Fibroblast of peridontal ligament (primary cell): ENCODE results near the gene TPM3.
"Not testable (repeated sequence)": the region's sequence is repeated elsewhere in the genome, so short reads cannot be mapped to it uniquely, and the experiment has no call there.

Experiments used
- DNase-seq: peaks from one replicate; pipeline ENCODE4 v3.0.0-alpha.2; 2010; ENCODE audit errors: extremely low read depth

TPM3 gene

GRCh38 chr1:154191990-154192461 lies at the start of gene TPM3:
TSS of gene TPM3 (minus strand) at chr1:154192100. CDS start at chr1:154192018, 82 bp downstream.
- no peak for DNase-seq

GRCh38 chr1:154240294-154240833 lies 48.5 kb upstream of the TPM3 start:
- no peak for DNase-seq

GRCh38 chr1:154239491-154239890 lies 47.6 kb upstream of the TPM3 start:
- no peak for DNase-seq

GRCh38 chr1:154237880-154238506 lies 46.1 kb upstream of the TPM3 start:
- no peak for DNase-seq

DNA sequence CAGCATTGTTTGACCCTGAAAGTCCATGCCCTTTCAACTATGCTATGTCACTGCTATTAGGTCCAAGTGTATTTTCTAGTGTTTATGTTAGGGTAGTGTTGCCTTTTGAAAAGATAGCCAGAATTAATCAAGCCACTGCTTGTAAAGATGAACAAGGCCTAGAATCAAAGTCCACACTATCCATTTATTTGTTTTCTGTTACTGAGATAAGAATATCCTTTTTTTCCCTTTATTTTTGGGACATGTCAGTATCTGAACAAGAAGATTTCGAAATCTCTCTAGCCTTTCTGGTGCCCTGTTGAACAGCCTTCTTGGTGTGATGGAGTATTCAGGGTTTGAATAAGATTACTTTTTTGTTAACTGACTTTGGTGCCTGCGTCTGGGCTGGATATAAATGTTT lies 45.5 kb upstream of the TPM3 start:
- DNase-seq = no peak

DNA sequence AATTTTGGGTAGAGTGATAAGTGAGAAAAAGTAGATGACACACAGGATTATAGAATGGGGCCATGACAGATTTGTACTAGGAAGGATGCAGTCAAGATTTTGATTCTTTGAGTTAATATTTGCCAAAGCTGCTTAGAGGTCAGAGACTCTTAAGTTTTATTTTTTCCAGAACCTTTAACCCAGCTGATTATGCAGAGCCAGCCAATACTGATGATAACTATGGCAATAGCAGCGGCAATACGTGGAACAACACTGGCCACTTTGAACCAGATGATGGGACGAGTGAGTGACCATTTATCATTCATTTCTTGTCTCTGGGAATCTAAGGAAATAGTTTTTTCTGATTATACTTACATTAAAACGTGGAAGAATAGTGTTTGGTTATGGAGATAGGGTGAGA lies 45.0 kb upstream of the TPM3 start:
- no peak for DNase-seq

DNA sequence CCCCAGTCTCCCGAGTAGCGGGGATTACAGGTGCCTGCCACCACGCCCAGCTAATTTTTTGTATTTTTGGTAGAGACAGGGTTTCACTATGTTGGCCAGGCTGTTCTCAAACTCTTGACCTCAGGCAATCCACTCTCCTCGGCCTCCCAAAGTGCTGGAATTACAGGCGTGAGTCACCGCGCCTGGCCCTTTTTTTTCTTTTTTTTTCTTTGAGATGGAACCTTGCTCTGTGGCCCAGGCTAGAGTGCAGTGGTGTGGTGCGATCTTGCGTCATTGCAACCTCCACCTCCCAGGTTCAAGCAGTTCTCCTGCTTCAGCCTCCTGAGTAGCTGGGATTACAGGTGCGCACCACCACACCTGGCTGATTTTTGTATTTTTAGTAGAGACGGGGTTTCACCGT lies 41.2 kb upstream of the TPM3 start:
- not testable (repeated sequence) for DNase-seq

DNA sequence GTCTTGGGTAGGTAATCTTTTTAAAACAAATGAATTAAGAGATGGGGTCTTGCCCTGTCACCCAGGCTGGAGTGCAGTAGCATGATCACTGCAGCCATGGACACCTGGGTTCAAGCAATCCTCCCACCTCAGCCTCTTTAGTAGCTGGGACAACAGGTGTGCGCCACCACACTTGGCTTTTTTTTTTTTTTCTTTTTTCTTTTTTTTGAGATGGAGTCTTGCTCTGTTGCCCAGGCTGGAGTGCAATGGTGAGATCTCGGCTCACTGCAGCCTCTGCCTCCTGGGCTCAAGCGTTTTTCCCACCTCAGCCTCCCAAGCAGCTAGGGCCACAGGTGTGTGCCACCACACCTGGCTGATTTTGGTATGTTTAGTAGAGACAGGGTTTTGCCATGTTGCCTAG lies 39.2 kb upstream of the TPM3 start:
- not testable (repeated sequence) for DNase-seq

DNA sequence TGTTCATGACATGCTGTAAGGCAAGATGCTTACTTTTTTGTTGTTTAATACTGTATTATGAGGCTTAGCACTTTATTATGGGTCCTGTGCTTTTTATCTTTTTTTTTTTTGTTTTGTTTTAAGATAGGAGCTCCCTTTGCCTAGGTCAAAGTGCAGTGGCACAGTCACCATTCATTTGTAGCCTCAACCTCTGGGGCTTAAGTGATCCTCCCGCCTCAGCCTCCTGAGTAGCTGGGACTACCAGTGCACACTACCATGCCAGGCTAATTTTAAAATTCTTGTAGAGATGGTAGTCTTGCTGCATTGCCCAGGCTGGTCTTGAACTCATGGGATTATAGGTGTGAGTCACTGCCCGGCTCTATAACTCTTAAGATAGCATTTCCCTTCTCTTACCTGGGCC lies 33.5 kb upstream of the TPM3 start:
- no peak for DNase-seq

- DNase-seq = no peak
Observed at GRCh38 chr1:154223621-154224020, 31.7 kb upstream of the TPM3 start.

- no peak for DNase-seq
Observed at GRCh38 chr1:154222918-154223317, 31.0 kb upstream of the TPM3 start.

- peak; percentile 28 for DNase-seq
Observed at GRCh38 chr1:154222518-154222917, 30.6 kb upstream of the TPM3 start.

DNA sequence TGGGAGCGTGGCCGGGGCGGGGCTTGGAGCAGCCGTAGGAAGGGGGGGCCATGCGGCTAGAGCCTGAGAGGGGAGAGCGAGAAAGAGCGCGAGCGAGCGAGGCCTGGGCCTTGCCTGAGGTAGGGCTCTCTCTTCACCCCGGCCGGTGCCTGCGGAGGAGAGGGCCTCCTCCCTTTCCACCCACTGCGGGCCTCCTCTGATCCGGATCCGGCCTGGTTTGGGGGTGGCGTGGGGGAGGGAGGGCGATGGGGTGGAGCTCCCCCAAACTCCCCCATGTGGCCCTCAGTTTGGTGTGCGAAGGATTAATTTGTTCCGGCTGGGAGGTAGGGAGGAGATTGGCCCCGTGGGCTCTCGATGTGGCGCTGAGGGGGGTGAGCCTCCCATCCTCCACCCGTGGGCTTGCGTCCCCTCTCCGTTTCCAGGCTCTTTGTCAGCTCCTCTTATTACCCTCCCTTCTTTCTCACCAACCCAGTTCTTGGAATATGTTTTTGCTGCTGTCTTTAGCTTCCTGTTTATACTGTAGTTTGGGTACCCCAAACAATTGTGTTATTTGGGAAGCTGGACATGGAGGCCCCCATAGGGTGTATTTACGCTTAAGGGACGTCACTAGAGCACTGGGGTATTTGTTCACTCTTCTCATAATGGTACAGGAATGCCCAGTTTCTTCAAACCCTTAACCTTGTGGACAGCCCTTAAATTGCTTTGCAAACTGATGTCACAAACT lies 29.5 kb upstream of the TPM3 start:
- DNase-seq = peak; percentile 87

- DNase-seq = no peak
Observed at GRCh38 chr1:154220970-154221277, 29.0 kb upstream of the TPM3 start.

DNA sequence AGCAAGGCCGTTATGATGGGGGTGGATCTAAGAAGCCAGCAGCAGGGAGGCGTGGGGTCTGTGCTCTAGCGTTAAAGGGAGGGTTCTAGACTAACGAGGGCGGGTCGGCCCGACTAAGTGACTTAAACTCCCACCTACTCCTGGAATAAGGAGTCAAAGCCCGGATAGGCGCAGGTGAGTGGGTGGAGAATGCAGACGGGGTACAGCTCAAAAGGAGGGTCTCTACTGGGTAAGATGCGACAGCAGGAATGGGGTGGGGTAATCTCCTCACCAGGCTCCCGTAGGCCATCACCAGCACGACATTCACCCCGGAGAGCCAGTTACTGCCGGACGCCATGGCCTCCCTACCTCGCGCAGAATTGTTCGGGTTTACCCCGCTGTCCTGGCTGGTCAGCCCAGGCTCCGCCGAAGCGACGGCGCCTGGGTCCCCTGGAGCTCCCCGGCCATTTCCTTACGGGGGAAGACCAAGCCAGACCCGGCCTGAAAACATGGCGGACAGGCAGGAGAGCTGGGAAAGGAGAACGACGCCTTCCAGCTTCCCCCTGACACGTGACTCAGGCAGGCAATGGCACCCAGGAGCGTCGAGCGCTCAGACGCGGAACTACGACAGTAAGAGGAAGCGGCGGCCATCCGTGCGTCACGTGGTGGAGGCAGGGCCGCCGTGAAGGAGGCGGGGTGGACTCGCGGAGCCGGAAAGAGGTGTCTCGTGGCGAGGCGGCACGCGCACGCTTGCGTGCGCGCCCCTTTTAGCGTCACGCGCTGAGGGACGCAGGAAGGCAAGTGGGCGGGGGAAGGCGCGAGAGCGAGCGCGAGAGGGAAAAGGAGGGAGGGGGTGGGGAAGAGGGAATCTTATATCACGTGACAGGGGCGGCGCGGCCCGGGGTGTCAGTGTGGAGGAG lies 28.4 kb upstream of the TPM3 start, which contains the start of gene UBAP2L:
UBAP2L (plus strand) TSS at position 885 of the 899 bp plus-strand sequence. CDS start 4,169 bp downstream, outside the sequence.
- DNase-seq = peak; percentile 98

DNA sequence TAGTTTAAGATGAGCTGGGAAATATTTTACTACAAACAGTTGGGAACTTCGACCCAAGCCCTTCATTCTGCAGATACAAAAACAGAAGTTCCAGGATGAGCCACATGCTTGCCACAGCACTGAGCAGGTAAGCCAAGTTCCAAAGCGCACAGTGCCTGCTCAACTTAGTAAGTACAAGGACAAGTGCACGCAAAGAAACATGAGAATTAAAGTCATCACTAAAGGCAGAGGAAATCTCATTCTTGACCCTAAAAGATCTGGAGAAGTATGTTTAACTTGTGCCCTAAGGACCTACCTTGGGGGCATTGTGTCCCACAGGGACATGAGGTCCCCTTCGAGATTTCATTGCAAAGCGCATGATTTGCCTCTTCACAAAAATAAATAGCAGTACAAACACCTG lies 27.6 kb upstream of the TPM3 start:
- peak; percentile 37 for DNase-seq

DNA sequence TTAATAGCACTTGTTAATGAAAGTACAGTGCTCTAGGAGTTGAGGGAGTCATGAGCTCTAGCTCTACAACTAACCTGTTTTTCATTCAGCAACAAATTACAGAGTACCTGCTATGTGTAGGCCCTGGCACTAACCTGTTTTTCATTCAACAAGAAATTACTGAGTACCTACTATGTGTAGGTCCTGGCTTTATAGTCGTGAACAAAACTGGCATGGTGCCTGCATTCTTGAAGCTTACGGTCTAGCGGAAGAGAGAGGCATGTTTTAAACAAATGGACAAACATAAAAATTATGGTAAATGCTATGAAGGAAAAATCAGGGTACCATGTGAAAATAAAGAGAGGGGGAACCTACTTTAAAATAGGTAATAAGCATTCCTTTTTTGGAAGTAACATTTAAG lies 26.6 kb upstream of the TPM3 start:
- no peak for DNase-seq

- no peak for DNase-seq
Observed at GRCh38 chr1:154213274-154213673, 21.4 kb upstream of the TPM3 start.

DNA sequence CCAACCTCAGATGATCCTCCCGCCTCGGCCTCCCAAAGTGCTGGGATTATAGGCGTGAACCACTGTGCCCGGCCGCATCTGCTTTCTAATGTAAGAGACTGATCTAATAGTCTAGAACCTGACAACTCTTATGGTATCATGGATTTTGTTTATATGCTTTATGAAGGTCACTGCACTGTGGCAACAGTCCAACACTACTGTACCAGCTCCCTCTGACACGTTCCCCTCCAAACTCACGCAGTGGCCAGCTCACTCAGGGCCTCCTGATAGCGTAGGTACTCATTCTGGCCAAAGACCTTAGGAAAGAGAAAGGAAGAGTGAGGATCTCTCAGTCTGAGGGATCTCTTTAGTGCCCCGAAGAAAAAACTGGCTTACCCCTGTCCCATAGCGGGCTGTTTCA lies 20.2 kb upstream of the TPM3 start:
- no peak for DNase-seq

DNA sequence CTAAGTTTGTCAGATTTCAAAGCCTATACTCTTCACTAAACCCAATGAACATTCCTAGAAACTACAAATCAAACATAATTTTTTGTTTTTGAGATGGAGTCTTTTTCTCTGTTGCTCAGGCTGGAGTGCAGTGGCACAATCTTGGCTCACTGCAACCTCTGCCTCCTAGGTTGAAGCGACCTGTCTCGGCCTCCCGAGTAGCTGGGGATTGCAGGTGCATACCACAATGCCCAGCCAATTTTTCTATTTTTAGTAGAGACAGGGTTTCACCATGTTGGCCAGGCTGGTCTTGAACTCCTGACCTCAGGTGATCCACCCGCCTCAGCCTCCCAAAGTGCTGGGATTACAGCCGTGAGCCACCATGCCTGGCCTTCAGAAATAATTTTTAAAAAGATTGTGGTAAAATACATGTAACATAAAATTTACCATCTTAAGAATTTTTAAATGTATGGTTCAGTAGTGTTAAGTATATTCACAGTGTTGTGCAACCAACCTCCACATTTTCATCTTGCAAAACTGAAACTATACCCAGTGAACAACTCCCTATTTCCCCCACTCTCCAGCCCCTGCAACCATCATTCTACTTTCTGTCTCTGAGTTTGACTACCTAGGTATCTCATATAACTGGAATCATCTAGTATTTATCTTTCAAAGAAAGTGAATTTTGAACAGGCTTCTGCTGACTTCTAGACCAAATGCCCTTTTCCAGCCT lies 16.9 kb upstream of the TPM3 start:
- no peak for DNase-seq

- DNase-seq = no peak
Observed at GRCh38 chr1:154207262-154207661, 15.4 kb upstream of the TPM3 start.

DNA sequence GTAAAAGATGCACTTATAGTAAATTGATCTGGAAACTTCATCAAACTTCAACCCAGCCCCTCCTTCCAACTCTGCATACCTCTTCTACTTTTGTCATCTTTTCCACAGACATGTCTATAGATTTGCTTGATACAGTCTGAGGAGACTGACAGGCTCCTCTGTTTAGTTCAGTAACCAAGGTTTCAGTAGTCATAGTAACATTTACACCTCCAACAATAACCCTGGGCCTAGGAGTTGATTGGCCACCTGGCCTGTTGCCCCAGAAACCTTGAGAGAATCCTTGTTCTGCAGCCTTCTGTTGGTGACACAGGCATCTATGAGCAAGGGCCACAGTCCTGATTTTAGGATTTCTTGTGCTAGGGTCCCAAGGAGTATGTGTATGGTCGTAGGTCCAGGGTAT lies 14.3 kb upstream of the TPM3 start, which contains the start of gene CFAP141:
CFAP141 (minus strand) TSS at position 138 of the 400 bp plus-strand sequence; CDS start at position 112, 26 bp downstream.
- no peak for DNase-seq
